Peyer's patch (tissue), 4 donors: ENCODE data around the gene DISC1.

Experiments used
- POLR2A ChIP-seq, 2 donors: fragments of 450-650 bp; IDR thresholded peaks; one replicate each; pipeline ENCODE4 v1.5.1; 2017; ENCODE audit warnings: antibody characterized with exemption in 2 of 2, mild to moderate bottlenecking in 2 of 2, moderate library complexity in 2 of 2
- TF ChIP-seq, protein P1 (sequence below), 6 experiments: fragments of 450-650 bp in 4 of 6; fragments of 200-600 bp in 2 of 6; sonication (generic) in 1 of 6; IDR thresholded peaks; one replicate each; pipeline ENCODE4 v1.5.1; 2017 to 2019; ENCODE audit warnings: antibody characterized with exemption in 6 of 6, mild to moderate bottlenecking in 3 of 6, moderate library complexity in 1 of 6

- TF ChIP-seq, protein P1, sequence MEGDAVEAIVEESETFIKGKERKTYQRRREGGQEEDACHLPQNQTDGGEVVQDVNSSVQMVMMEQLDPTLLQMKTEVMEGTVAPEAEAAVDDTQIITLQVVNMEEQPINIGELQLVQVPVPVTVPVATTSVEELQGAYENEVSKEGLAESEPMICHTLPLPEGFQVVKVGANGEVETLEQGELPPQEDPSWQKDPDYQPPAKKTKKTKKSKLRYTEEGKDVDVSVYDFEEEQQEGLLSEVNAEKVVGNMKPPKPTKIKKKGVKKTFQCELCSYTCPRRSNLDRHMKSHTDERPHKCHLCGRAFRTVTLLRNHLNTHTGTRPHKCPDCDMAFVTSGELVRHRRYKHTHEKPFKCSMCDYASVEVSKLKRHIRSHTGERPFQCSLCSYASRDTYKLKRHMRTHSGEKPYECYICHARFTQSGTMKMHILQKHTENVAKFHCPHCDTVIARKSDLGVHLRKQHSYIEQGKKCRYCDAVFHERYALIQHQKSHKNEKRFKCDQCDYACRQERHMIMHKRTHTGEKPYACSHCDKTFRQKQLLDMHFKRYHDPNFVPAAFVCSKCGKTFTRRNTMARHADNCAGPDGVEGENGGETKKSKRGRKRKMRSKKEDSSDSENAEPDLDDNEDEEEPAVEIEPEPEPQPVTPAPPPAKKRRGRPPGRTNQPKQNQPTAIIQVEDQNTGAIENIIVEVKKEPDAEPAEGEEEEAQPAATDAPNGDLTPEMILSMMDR (IDR thresholded peaks at IDR 0.05) = no peak
- no peak for TF ChIP-seq POLR2A (IDR thresholded peaks at IDR 0.05)
Measured at GRCh38 chr1:231959225-231959884, 332.8 kb downstream of the DISC1 start.
